Measurements from ENCODE around the gene NUP93. TPM values are rescaled to one million over a fixed set of nuclear protein-coding genes. Genes with fewer than 3 reads are reported as not detected.

NUP93 gene
- total RNA-seq, 2 experiments from 2014 or later: 45.6 to 47.2 TPM

- no peak for TF ChIP-seq CTCF (IDR thresholded peaks at IDR 0.05)
- intact Hi-C loops (cut with DNase I, micrococcal nuclease): no loop called here
- Histone ChIP-seq H3K4me3 (ENCODE audit: low read length) (no peak overlapping the region), H3K4me1 (ENCODE audit: insufficient read depth, low read length) (peaks cover 26% of the 10 kb centered on the region), H3K36me3 (ENCODE audit: insufficient read depth, low read length) (no peaks in the 10 kb centered on the region), H3K27ac (ENCODE audit: low read depth in 1 of 2, low read length in 2 of 2) (no peak overlapping the region), H3K9me3 (ENCODE audit: control insufficient read depth in 1 of 2, insufficient read depth in 1 of 2, low read length in 2 of 2) (no peaks in the 10 kb centered on the region), H3K27me3 (ENCODE audit: control insufficient read depth in 1 of 2, insufficient read depth in 2 of 2, low read length in 2 of 2) (no peaks in the 10 kb centered on the region)
- POLR2A ChIA-PET: no interaction called here
- Mint-ChIP-seq H3K4me3 (no peak overlapping the region), H3K9me3 (no peaks in the 10 kb centered on the region), H3K27me3 (no peaks in the 10 kb centered on the region), H3K27ac (no peak overlapping the region), H3K36me3 (ENCODE audit: low read depth) (no peaks in the 10 kb centered on the region), H3K4me1 (ENCODE audit: low read depth) (peaks cover 28% of the 10 kb centered on the region)
- CTCF ChIA-PET: no interaction called here
- DNase-seq: no peak
- ATAC-seq (ENCODE audit: poor library complexity): no peak
Observed at GRCh38 chr16:56711862-56712261, 18.1 kb upstream of the NUP93 start.

- Mint-ChIP-seq H3K27ac (no peak overlapping the region), H3K4me1 (ENCODE audit: low read depth) (peaks cover 20% of the 10 kb centered on the region), H3K4me3 (no peak overlapping the region), H3K36me3 (ENCODE audit: low read depth) (no peaks in the 10 kb centered on the region), H3K27me3 (no peaks in the 10 kb centered on the region), H3K9me3 (no peaks in the 10 kb centered on the region)
- ChIA-PET POLR2A (no interaction called here), CTCF (no interaction called here)
- intact Hi-C loops (cut with DNase I, micrococcal nuclease): no loop called here
- H3K9me3 ChIP-seq (ENCODE audit: control insufficient read depth in 1 of 2, insufficient read depth in 1 of 2, low read length in 2 of 2): no peaks in the 10 kb centered on the region
- H3K27me3 ChIP-seq (ENCODE audit: control insufficient read depth in 1 of 2, insufficient read depth in 2 of 2, low read length in 2 of 2): no peaks in the 10 kb centered on the region
- H3K36me3 ChIP-seq (ENCODE audit: insufficient read depth, low read length): no peaks in the 10 kb centered on the region
- DNase-seq: no peak
- peaks cover 16% of the 10 kb centered on the region for H3K4me1 ChIP-seq (ENCODE audit: insufficient read depth, low read length)
- no peak overlapping the region for H3K27ac ChIP-seq (ENCODE audit: low read depth in 1 of 2, low read length in 2 of 2)
- no peak for TF ChIP-seq CTCF (IDR thresholded peaks at IDR 0.05)
- H3K4me3 ChIP-seq (ENCODE audit: low read length): no peak overlapping the region
- ATAC-seq (ENCODE audit: poor library complexity): no peak
Observed at GRCh38 chr16:56713794-56714193, 16.1 kb upstream of the NUP93 start.

GRCh38 chr16:56715126-56715525 is 14.8 kb upstream of the NUP93 start:
- Histone ChIP-seq H3K4me1 (ENCODE audit: insufficient read depth, low read length) (peaks cover 3% of the 10 kb centered on the region), H3K4me3 (ENCODE audit: low read length) (no peak overlapping the region), H3K36me3 (ENCODE audit: insufficient read depth, low read length) (no peaks in the 10 kb centered on the region), H3K27me3 (ENCODE audit: control insufficient read depth in 1 of 2, insufficient read depth in 2 of 2, low read length in 2 of 2) (no peaks in the 10 kb centered on the region), H3K9me3 (ENCODE audit: control insufficient read depth in 1 of 2, insufficient read depth in 1 of 2, low read length in 2 of 2) (no peaks in the 10 kb centered on the region), H3K27ac (ENCODE audit: low read depth in 1 of 2, low read length in 2 of 2) (no peak overlapping the region)
- ATAC-seq (ENCODE audit: poor library complexity): no peak
- DNase-seq: no peak
- intact Hi-C loops (cut with DNase I, micrococcal nuclease): no loop called here
- Mint-ChIP-seq H3K9me3 (no peaks in the 10 kb centered on the region), H3K27me3 (no peaks in the 10 kb centered on the region), H3K27ac (no peak overlapping the region), H3K4me3 (no peak overlapping the region), H3K36me3 (ENCODE audit: low read depth) (no peaks in the 10 kb centered on the region), H3K4me1 (ENCODE audit: low read depth) (peaks cover 7% of the 10 kb centered on the region)
- ChIA-PET POLR2A (interaction anchor here (1.2 kb wide), 1 partner anchor 14 kb away, joined by 4 read pairs; no protein-coding TSS in a partner anchor), CTCF (interaction anchor here (0.8 kb wide), 1 partner anchor 13 kb away, joined by 3 read pairs; no protein-coding TSS in a partner anchor)
- no peak for TF ChIP-seq CTCF (IDR thresholded peaks at IDR 0.05)

Measured in CD4-positive, alpha-beta T cell (primary cell).